Suprapubic skin (tissue), 4 donors: Measurements from ENCODE around the gene FERD3L. TPM values are rescaled to one million over a fixed set of nuclear protein-coding genes. Genes with fewer than 3 reads are reported as not detected.

Source experiments
- DNase-seq, 2 donors: peaks; one replicate each; pipeline ENCODE4 v3.0.0-alpha.2; 2019; ENCODE audit warnings: low spot score in 2 of 2
- H3K27ac ChIP-seq: fragments of 200-600 bp; sonication (generic); one replicate; pipeline ENCODE4 v1.5.1; 2019
- H3K27me3 ChIP-seq: fragments of 200-600 bp; sonication (generic); one replicate; pipeline ENCODE4 v1.5.1; 2019
- H3K36me3 ChIP-seq: fragments of 200-600 bp; sonication (generic); one replicate; pipeline ENCODE4 v1.5.1; 2019
- H3K4me1 ChIP-seq: fragments of 200-600 bp; sonication (generic); one replicate; pipeline ENCODE4 v1.5.1; 2019
- H3K4me3 ChIP-seq: fragments of 200-600 bp; sonication (generic); one replicate; pipeline ENCODE4 v1.5.1; 2019; ENCODE audit warnings: mild to moderate bottlenecking
- H3K9me3 ChIP-seq: fragments of 200-600 bp; sonication (generic); one replicate; pipeline ENCODE4 v1.5.1; 2019
- CTCF ChIP-seq, 2 donors: fragments of 200-600 bp in 1 of 2; fragments of 450-650 bp in 1 of 2; sonication (generic) in 1 of 2; IDR thresholded peaks; one replicate each; pipeline ENCODE4 v1.5.1; 2016 to 2019; ENCODE audit warnings: antibody characterized with exemption in 2 of 2, mild to moderate bottlenecking in 1 of 2, moderate library complexity in 1 of 2
- EP300 ChIP-seq: sonication (generic); formaldehyde crosslinking; IDR thresholded peaks from one replicate; pipeline ENCODE4 v1.6.1; 2017; ENCODE audit warnings: antibody characterized with exemption
- POLR2A ChIP-seq, 2 donors: fragments of 450-650 bp; IDR thresholded peaks; one replicate each; pipeline ENCODE4 v1.6.1; 2017; ENCODE audit warnings: antibody characterized with exemption in 2 of 2, mild to moderate bottlenecking in 2 of 2, moderate library complexity in 2 of 2
- POLR2AphosphoS5 ChIP-seq, 3 donors: sonication (generic); formaldehyde crosslinking; IDR thresholded peaks; one replicate each; pipeline ENCODE4 v1.6.1; 2017; ENCODE audit warnings: antibody characterized with exemption in 3 of 3
- WGBS: methylation state at CpG from one replicate; pipeline ENCODE4 v1.1.5; 2018; 5-methylcytosine and 5-hydroxymethylcytosine counted together
- total RNA-seq, 4 donors: library from RNA; depleted of rRNA; stranded (reverse); fragments of >200 nt; gene quantifications; one replicate each; pipeline ENCODE4 v1.1.0, GENCODE V29; 2016

FERD3L gene
- total RNA-seq, 4 donors from 2014 or later, result not detected

DNA sequence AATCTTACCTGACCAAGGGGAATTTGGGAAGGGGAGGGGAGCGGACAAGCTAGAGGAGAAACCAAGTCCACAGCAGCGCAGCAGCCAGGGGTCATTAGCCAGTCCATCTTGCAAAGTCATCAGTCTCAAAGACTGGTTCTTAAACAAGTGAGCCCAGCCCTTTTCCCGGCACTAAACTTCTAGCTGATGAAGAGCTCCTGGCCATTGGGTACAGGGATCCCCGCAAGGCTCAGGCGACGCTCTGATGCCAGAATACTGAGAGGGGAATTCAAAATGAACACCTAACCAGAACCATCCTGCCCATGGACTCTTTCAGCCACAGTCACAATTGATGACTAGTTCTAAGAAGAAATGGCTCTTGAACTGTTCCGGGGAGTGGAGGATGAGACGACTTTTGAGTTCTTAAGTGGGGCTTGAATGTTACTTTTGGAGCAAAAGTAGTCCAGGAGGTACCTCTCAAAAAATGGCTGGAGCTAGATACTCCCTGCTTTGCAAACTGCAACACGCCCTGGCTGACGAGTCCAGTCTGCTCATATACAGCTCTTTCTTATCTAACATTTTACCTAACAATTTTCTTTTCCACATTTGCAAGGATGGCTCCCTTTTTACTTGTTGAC, 25.2 kb downstream of the FERD3L start:
- Histone ChIP-seq H3K36me3 (no peaks in the 10 kb centered on the region), H3K4me1 (peaks cover 28% of the 10 kb centered on the region), H3K4me3 (peak overlapping the region; percentile 74), H3K9me3 (no peaks in the 10 kb centered on the region), H3K27me3 (peaks cover 76% of the 10 kb centered on the region), H3K27ac (peak overlapping the region; percentile 89)
- no peak for DNase-seq
- TF ChIP-seq CTCF (IDR thresholded peaks at IDR 0.05) (no peak), POLR2AphosphoS5 (IDR thresholded peaks at IDR 0.05) (no peak), POLR2A (IDR thresholded peaks at IDR 0.05) (no peak), EP300 (no peak)
- 18% methylated on average over 10 of the region's 10 CpGs for WGBS

GRCh38 chr7:19119372-19119771, 25.8 kb downstream of the FERD3L start:
- TF ChIP-seq POLR2A (IDR thresholded peaks at IDR 0.05) (no peak), CTCF (IDR thresholded peaks at IDR 0.05) (no peak)
- WGBS, result 22% methylated on average over 8 of the region's 8 CpGs
- Histone ChIP-seq H3K9me3 (no peaks in the 10 kb centered on the region), H3K27me3 (peaks cover 76% of the 10 kb centered on the region), H3K36me3 (no peaks in the 10 kb centered on the region), H3K27ac (peak overlapping the region; percentile 89), H3K4me1 (peaks cover 28% of the 10 kb centered on the region), H3K4me3 (peak overlapping the region; percentile 74)
- DNase-seq, result no peak

GRCh38 chr7:19118636-19119371, 26.4 kb downstream of the FERD3L start:
- no peak for DNase-seq
- Histone ChIP-seq H3K36me3 (no peaks in the 10 kb centered on the region), H3K4me3 (peak overlapping the region; percentile 74), H3K9me3 (no peaks in the 10 kb centered on the region), H3K4me1 (peaks cover 28% of the 10 kb centered on the region), H3K27ac (peak overlapping the region; percentile 89), H3K27me3 (peaks cover 76% of the 10 kb centered on the region)
- WGBS, result 5% methylated on average over 28 of the region's 28 CpGs
- TF ChIP-seq POLR2A (IDR thresholded peaks at IDR 0.05) (no peak), EP300 (no peak), POLR2AphosphoS5 (IDR thresholded peaks at IDR 0.05) (no peak), CTCF (IDR thresholded peaks at IDR 0.05) (no peak)

DNA sequence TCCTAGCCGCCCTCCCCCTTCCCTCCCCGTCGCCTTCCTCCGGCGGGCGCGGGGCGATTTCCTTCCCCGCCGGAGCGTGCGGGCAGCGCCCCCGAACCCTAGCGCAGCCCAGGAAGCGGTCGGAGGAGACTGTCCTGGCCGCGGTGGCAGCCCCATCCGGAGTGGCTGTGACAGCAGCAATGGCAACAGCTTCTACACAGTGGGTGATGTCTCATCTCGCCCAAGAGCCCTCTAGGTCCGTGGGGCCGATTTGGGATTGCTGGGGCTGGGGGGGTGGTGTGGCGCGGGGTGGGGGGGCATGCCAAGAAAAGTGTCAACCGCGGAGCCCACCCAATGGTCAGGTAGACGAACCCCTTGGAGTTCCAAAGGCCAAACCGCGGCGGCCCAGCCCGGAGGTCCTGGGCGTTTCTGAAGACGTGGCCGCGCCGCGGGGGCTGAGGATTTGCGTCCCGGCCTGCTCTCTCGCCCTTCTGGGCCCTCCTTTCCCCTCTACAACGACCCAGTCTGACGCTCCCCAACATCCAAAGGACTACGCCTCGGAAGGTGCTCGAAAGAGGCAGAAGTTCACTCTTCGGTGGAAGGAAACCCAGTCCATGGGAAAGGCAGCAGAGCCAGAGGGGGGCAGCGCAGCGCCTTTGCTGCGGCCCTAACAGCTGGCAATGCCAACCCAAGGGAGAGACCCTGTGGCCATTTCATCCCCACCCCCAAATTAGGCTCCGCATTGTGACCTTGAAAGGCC, 27.2 kb downstream of the FERD3L start:
- H3K9me3 ChIP-seq, result no peaks in the 10 kb centered on the region
- peak overlapping the region; percentile 74 for H3K4me3 ChIP-seq
- peaks cover 28% of the 10 kb centered on the region for H3K4me1 ChIP-seq
- peaks cover 83% of the 10 kb centered on the region for H3K27me3 ChIP-seq
- TF ChIP-seq POLR2A (IDR thresholded peaks at IDR 0.05) (peak in 1 of 2 donors; percentile 12), CTCF (IDR thresholded peaks at IDR 0.05) (no peak)
- WGBS, result 1% methylated on average over 24 of the region's 51 CpGs
- DNase-seq, result no peak
- peak overlapping the region; percentile 89 for H3K27ac ChIP-seq
- H3K36me3 ChIP-seq, result no peaks in the 10 kb centered on the region
